Suprapubic skin (tissue), 4 donors: ENCODE measurements around the gene ADCY9. TPM values are rescaled to one million over a fixed set of nuclear protein-coding genes. Genes with fewer than 3 reads are reported as not detected.
"Not testable (repeated sequence)": the region's sequence is repeated elsewhere in the genome, so short reads cannot be mapped to it uniquely, and the experiment has no call there.

Experiments used
- DNase-seq, 2 donors: peaks; one replicate each; pipeline ENCODE4 v3.0.0-alpha.2; 2019; ENCODE audit warnings: low spot score in 2 of 2
- H3K27ac ChIP-seq: fragments of 200-600 bp; sonication (generic); one replicate; pipeline ENCODE4 v1.5.1; 2019
- H3K27me3 ChIP-seq: fragments of 200-600 bp; sonication (generic); one replicate; pipeline ENCODE4 v1.5.1; 2019
- H3K36me3 ChIP-seq: fragments of 200-600 bp; sonication (generic); one replicate; pipeline ENCODE4 v1.5.1; 2019
- H3K4me1 ChIP-seq: fragments of 200-600 bp; sonication (generic); one replicate; pipeline ENCODE4 v1.5.1; 2019
- H3K4me3 ChIP-seq: fragments of 200-600 bp; sonication (generic); one replicate; pipeline ENCODE4 v1.5.1; 2019; ENCODE audit warnings: mild to moderate bottlenecking
- H3K9me3 ChIP-seq: fragments of 200-600 bp; sonication (generic); one replicate; pipeline ENCODE4 v1.5.1; 2019
- CTCF ChIP-seq, 2 donors: fragments of 200-600 bp in 1 of 2; fragments of 450-650 bp in 1 of 2; sonication (generic) in 1 of 2; IDR thresholded peaks; one replicate each; pipeline ENCODE4 v1.5.1; 2016 to 2019; ENCODE audit warnings: antibody characterized with exemption in 2 of 2, mild to moderate bottlenecking in 1 of 2, moderate library complexity in 1 of 2
- EP300 ChIP-seq: sonication (generic); formaldehyde crosslinking; IDR thresholded peaks from one replicate; pipeline ENCODE4 v1.6.1; 2017; ENCODE audit warnings: antibody characterized with exemption
- POLR2A ChIP-seq, 2 donors: fragments of 450-650 bp; IDR thresholded peaks; one replicate each; pipeline ENCODE4 v1.6.1; 2017; ENCODE audit warnings: antibody characterized with exemption in 2 of 2, mild to moderate bottlenecking in 2 of 2, moderate library complexity in 2 of 2
- POLR2AphosphoS5 ChIP-seq, 3 donors: sonication (generic); formaldehyde crosslinking; IDR thresholded peaks; one replicate each; pipeline ENCODE4 v1.6.1; 2017; ENCODE audit warnings: antibody characterized with exemption in 3 of 3
- WGBS: methylation state at CpG from one replicate; pipeline ENCODE4 v1.1.5; 2018; 5-methylcytosine and 5-hydroxymethylcytosine counted together
- total RNA-seq, 4 donors: library from RNA; depleted of rRNA; stranded (reverse); fragments of >200 nt; gene quantifications; one replicate each; pipeline ENCODE4 v1.1.0, GENCODE V29; 2016

The ADCY9 gene
- total RNA-seq, 4 donors from 2014 or later = 21.5 to 27.2 (median 26.4) TPM

- WGBS = 93% methylated on average over 7 of the region's 7 CpGs
- no peak for DNase-seq
Measured at GRCh38 chr16:4075534-4075933, 40.7 kb downstream of the ADCY9 start.

GRCh38 chr16:4073150-4073549, 43.1 kb downstream of the ADCY9 start:
- not testable (repeated sequence) for H3K4me1 ChIP-seq, H3K27ac ChIP-seq, H3K9me3 ChIP-seq, H3K27me3 ChIP-seq, H3K36me3 ChIP-seq, H3K4me3 ChIP-seq
- 68% methylated on average over 9 of the region's 9 CpGs for WGBS
- peak in 1 of 2 donors; percentile 43 for DNase-seq

More at GRCh38 chr16:4075534-4075933, 40.7 kb downstream of the ADCY9 start:
- Histone ChIP-seq H3K27ac (no peak overlapping the region), H3K4me3 (no peak overlapping the region), H3K27me3 (no peaks in the 10 kb centered on the region), H3K4me1 (no peaks in the 10 kb centered on the region), H3K36me3 (no peaks in the 10 kb centered on the region), H3K9me3 (no peaks in the 10 kb centered on the region)
- TF ChIP-seq POLR2AphosphoS5 (IDR thresholded peaks at IDR 0.05) (no peak), POLR2A (IDR thresholded peaks at IDR 0.05) (no peak), EP300 (no peak), CTCF (IDR thresholded peaks at IDR 0.05) (no peak)

GRCh38 chr16:4071686-4072561, 44.3 kb downstream of the ADCY9 start:
- WGBS = 85% methylated on average over 22 of the region's 22 CpGs
- DNase-seq = no peak
- Histone ChIP-seq H3K27ac (no peak overlapping the region), H3K9me3 (no peaks in the 10 kb centered on the region), H3K4me3 (no peak overlapping the region), H3K36me3 (no peaks in the 10 kb centered on the region), H3K27me3 (no peaks in the 10 kb centered on the region), H3K4me1 (peaks cover 4% of the 10 kb centered on the region)
- TF ChIP-seq POLR2A (IDR thresholded peaks at IDR 0.05) (no peak), EP300 (no peak), CTCF (IDR thresholded peaks at IDR 0.05) (no peak), POLR2AphosphoS5 (IDR thresholded peaks at IDR 0.05) (no peak)

GRCh38 chr16:4070936-4071335, 45.3 kb downstream of the ADCY9 start:
- H3K27me3 ChIP-seq = no peaks in the 10 kb centered on the region
- peak in 1 of 2 donors; percentile 43 for DNase-seq
- H3K4me3 ChIP-seq = no peak overlapping the region
- H3K9me3 ChIP-seq = no peaks in the 10 kb centered on the region
- WGBS = 97% methylated on average over 10 of the region's 10 CpGs
- H3K27ac ChIP-seq = no peak overlapping the region
- no peaks in the 10 kb centered on the region for H3K36me3 ChIP-seq
- TF ChIP-seq EP300 = no peak
- no peak for TF ChIP-seq CTCF (IDR thresholded peaks at IDR 0.05)
- no peak for TF ChIP-seq POLR2A (IDR thresholded peaks at IDR 0.05)
- no peak for TF ChIP-seq POLR2AphosphoS5 (IDR thresholded peaks at IDR 0.05)
- peaks cover 4% of the 10 kb centered on the region for H3K4me1 ChIP-seq

GRCh38 chr16:4067262-4068001, 48.8 kb downstream of the ADCY9 start:
- Histone ChIP-seq H3K4me1 (peaks cover 4% of the 10 kb centered on the region), H3K27ac (no peak overlapping the region), H3K4me3 (no peak overlapping the region), H3K36me3 (no peaks in the 10 kb centered on the region), H3K9me3 (peaks cover 1% of the 10 kb centered on the region), H3K27me3 (no peaks in the 10 kb centered on the region)
- WGBS = 61% methylated on average over 5 of the region's 6 CpGs
- DNase-seq = peak in 1 of 2 donors; percentile 48
- TF ChIP-seq CTCF (IDR thresholded peaks at IDR 0.05) (no peak), POLR2AphosphoS5 (IDR thresholded peaks at IDR 0.05) (no peak), POLR2A (IDR thresholded peaks at IDR 0.05) (no peak), EP300 (no peak)
